ENCODE data around the gene SPRING1. TPM values are rescaled to one million over a fixed set of nuclear protein-coding genes. Genes with fewer than 3 reads are reported as not detected.

SPRING1 gene
- total RNA-seq, 3 donors from 2014 or later, result 32.2 to 53.7 (median 53.6) TPM

DNA sequence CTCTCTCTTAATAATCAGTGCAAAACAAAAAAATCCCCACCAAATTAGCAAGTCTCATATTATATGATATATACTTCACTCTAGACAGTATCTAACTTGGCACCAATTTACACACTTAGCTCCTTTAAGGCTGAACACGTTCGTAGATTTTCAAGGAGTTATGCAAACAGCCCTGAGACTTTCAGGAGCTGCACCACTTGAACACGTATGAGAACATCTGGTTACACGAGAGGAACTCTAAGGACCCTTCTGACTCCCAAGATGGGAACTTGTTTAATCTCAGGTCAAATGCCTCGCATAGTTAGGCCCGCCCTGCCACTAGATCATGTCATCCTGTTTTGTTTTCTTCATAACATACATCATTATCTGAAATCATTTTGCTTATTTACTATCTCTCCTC is 10.0 kb downstream of the SPRING1 start:
- Histone ChIP-seq H3K9me3 (no peaks in the 10 kb centered on the region), H3K4me3 (no peak overlapping the region), H3K36me3 (ENCODE audit: low read depth) (no peaks in the 10 kb centered on the region), H3K4me1 (ENCODE audit: low read depth) (no peaks in the 10 kb centered on the region)
- TF ChIP-seq, protein P1, sequence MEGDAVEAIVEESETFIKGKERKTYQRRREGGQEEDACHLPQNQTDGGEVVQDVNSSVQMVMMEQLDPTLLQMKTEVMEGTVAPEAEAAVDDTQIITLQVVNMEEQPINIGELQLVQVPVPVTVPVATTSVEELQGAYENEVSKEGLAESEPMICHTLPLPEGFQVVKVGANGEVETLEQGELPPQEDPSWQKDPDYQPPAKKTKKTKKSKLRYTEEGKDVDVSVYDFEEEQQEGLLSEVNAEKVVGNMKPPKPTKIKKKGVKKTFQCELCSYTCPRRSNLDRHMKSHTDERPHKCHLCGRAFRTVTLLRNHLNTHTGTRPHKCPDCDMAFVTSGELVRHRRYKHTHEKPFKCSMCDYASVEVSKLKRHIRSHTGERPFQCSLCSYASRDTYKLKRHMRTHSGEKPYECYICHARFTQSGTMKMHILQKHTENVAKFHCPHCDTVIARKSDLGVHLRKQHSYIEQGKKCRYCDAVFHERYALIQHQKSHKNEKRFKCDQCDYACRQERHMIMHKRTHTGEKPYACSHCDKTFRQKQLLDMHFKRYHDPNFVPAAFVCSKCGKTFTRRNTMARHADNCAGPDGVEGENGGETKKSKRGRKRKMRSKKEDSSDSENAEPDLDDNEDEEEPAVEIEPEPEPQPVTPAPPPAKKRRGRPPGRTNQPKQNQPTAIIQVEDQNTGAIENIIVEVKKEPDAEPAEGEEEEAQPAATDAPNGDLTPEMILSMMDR (IDR thresholded peaks at IDR 0.05), result no peak
- no peak for ATAC-seq
- no peak for DNase-seq
- intact Hi-C loops (cut with DNase I, micrococcal nuclease), result no loop called here

DNA sequence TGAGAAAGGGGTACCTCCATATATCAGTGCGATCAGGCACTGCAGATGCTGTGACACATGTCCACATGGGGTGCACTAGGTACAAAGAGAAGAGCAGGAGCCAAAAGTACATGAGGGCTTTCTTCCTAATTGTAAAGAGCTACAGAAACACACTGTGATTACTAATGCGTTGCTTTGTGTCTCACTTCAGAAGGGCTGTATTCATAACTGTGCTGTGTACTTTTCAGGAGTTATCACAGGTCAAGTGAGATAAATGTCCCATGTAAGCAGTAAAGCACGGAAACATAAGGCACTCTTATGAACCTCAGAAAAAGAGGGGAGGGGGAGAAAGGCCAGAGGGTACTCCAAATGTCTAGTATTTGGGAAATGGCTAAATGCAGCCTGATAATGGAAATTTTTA is 10.6 kb downstream of the SPRING1 start:
- intact Hi-C loops (cut with DNase I, micrococcal nuclease), result no loop called here
- Histone ChIP-seq H3K4me3 (no peak overlapping the region), H3K36me3 (ENCODE audit: low read depth) (no peaks in the 10 kb centered on the region), H3K4me1 (ENCODE audit: low read depth) (no peaks in the 10 kb centered on the region), H3K9me3 (no peaks in the 10 kb centered on the region)
- TF ChIP-seq, protein P1 (IDR thresholded peaks at IDR 0.05), result no peak
- DNase-seq, result no peak
- no peak for ATAC-seq

DNA sequence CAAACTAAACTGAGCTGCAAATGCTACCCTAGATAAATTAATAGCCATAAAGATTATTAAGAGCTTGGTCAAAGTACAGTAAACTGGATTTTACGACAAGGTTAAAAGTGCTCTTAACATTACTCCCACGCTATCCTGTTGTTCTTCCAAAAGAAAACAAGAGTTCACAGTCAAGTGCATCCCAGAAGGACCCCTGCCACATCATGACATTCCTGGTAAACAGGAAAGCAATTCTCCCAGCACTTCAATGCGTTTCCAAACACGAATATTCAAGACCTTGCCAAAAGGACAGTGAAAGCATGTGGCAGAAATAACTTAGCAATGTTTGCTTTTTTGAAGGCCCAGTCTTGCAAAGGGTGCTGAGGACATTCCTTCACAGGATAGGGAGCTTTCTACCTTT is 11.2 kb downstream of the SPRING1 start:
- intact Hi-C loops (cut with DNase I, micrococcal nuclease), result no loop called here

DNA sequence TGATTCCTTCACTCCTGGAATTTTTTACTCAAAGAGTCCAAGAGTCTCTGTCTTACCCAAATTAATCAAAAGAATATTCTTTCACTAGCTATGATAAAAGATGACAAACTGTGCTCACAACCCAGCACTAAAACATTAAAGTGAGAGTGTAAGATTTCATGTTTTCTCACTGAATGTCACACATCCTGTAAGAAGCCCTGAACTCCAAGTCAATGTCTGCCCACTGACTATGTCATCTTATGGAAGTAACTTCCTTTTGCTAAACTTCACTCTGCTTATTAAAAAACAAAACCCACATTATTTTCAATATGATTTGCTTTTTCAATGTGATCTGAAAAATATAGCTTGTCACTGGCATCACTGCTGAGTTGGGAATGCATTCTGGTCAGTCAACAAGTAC is 15.6 kb downstream of the SPRING1 start:
- ATAC-seq, result no peak
- peaks cover 3% of the 10 kb centered on the region for H3K36me3 ChIP-seq (ENCODE audit: low read depth)
- TF ChIP-seq, protein P1 (IDR thresholded peaks at IDR 0.05), result no peak
- H3K4me3 ChIP-seq, result no peak overlapping the region
- no peaks in the 10 kb centered on the region for H3K9me3 ChIP-seq
- no peak for DNase-seq
- intact Hi-C loops (cut with DNase I, micrococcal nuclease), result no loop called here
- no peaks in the 10 kb centered on the region for H3K4me1 ChIP-seq (ENCODE audit: low read depth)

More for the DNA sequence above, 11.2 kb downstream of the SPRING1 start:
- no peaks in the 10 kb centered on the region for H3K9me3 ChIP-seq
- no peak overlapping the region for H3K4me3 ChIP-seq
- no peaks in the 10 kb centered on the region for H3K36me3 ChIP-seq (ENCODE audit: low read depth)
- TF ChIP-seq, protein P1 (IDR thresholded peaks at IDR 0.05), result no peak
- no peaks in the 10 kb centered on the region for H3K4me1 ChIP-seq (ENCODE audit: low read depth)
- ATAC-seq (no peak), DNase-seq (no peak)

DNA sequence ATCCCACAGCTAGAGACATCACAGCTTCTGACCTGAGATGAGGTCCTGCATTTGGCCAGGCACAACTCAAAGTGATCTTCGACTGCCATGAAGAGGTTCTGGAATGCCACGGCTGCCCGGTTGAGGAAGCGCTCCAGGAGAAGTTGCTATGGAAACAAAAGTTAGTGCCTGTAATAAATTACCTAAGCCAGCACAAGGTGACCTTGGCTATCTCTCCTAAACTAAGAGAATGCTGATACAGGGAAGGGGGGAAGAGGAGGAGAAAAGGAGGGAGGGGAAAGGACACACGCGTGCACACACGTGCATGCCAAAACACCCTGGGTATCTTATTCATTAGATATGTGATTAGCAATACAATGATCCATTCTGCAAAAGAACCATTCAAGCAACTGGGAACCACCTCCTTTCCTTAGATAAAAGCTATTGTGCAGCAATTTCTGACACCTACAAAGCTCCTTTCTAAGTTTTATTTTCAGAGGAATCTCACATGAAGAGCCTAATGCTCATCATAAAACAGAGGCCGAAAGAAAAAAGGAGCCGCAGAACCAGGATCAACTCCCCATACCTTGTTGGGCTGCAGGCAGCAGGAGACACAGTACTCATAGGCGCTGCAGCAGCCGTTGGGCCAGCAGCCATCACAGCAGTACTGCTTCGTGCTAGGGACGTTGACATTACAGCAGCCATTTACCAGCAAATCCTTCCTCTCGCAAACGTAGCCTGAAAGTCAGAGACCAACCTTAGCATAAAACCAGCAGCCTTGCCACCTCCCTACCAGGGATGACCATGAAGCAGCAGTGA is 17.9 kb downstream of the SPRING1 start:
- peaks cover 3% of the 10 kb centered on the region for H3K36me3 ChIP-seq (ENCODE audit: low read depth)
- no peaks in the 10 kb centered on the region for H3K4me1 ChIP-seq (ENCODE audit: low read depth)
- ATAC-seq (no peak), DNase-seq (no peak)
- intact Hi-C loops (cut with DNase I, micrococcal nuclease), result no loop called here
- H3K9me3 ChIP-seq, result no peaks in the 10 kb centered on the region
- TF ChIP-seq, protein P1 (IDR thresholded peaks at IDR 0.05), result no peak
- H3K4me3 ChIP-seq, result no peak overlapping the region

Measured in mucosa of descending colon (tissue), 3 donors.